Erythroblast (primary cell): ENCODE measurements around the gene KAT6B.

Experiments used
- DNase-seq, 2 experiments: peaks; one replicate each; lab custom pipeline; 2025; lab: John Stamatoyannopoulos, UW
- GATA1 ChIP-seq: IDR thresholded peaks from 2 replicates; pipeline ENCODE4 v1.6.1; 2011; ENCODE audit warnings: low read depth, mild to moderate bottlenecking, control low read depth, low read length, moderate library complexity
- POLR2A ChIP-seq: IDR thresholded peaks from 2 replicates; pipeline ENCODE4 v1.6.1; 2011; ENCODE audit warnings: mild to moderate bottlenecking, low read length

Gene KAT6B

DNA sequence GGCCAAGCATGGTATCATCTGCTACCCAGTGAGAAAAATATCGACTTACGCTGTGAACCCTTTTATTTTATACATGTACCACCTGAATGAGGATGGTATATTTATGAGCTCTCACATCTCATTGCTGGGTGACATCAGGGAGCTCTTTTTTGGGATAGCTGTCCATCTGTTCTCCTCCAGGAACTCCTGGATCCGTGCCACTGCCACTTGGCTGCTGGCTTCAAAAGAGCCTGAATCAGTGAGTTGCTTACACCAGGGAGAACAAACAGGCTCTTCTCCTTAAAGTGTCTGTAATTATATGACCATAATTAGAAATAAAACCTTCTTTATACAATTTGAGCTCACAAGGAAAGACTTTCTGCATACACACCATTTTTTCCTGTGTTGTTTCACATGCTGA is 106.2 kb downstream of the KAT6B start:
- TF ChIP-seq GATA1, result no peak
- no peak for TF ChIP-seq POLR2A
- DNase-seq, result no peak

DNA sequence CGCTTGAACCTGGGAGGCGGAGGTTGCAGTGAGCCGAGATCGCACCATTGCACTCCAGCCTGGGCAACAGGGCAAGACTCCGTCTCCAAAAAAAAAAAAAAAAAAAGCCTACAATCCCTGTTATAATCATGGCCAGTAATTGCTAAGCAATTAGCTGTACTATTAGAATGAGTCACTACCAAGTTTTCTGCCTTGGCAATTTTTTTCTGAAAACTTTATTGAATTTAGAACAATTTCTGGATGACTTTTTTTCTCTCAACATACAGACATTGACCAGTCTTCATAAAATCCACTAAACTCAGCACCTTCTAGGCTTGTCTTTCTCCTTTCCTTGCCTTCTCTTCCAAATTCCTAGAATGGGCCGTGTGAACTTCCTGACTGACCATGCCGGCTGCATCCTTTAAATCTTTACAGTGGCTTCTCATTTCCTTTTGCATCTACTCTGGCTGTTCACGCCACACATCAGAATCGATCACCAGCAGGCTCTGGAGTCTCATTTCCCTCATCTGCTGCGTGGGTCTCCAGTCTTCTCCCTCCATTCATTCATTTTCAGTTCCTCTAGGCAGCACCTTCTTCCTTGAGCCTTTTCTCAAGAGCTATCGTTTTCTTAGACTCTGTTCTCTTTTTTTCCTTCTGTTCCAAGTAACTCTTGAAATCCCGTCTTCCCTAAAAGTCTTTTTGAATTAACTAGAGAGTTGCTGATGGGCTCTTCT is 107.9 kb downstream of the KAT6B start:
- no peak for DNase-seq

DNA sequence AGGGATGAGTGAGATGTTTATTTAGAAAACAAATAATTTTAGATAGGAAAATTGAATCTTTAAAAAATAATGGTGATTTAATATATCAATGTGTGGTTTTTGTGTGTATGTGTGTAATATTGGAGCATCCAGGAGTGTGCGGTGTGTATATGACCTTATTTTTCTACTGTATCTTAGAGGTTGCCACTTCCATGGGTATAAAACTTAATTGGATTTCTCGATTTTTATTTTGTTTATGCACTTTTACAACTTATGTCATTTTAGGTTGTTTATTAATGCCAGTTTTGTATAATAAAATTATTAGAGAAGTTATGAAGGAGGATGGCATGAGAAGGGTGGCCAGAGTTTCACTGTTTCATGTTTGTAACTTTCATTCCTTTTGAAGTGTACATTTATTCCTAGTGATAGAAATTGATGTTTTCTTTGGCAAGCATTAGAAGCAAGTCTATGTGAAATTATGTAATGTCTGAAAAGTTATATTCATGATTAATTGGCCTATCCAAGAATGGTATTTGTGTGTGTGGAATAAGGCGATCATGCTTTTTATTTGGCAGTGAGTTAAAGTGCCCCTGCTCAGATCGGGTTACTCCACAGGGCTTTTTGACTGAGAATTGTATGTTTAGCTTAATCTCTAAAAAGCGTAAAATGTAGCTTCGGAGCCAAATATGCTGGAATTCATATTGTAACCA is 110.3 kb downstream of the KAT6B start:
- DNase-seq, result no peak
- TF ChIP-seq POLR2A (no peak), GATA1 (no peak)

More for the DNA sequence above, 107.9 kb downstream of the KAT6B start:
- TF ChIP-seq GATA1 (no peak), POLR2A (no peak)

DNA sequence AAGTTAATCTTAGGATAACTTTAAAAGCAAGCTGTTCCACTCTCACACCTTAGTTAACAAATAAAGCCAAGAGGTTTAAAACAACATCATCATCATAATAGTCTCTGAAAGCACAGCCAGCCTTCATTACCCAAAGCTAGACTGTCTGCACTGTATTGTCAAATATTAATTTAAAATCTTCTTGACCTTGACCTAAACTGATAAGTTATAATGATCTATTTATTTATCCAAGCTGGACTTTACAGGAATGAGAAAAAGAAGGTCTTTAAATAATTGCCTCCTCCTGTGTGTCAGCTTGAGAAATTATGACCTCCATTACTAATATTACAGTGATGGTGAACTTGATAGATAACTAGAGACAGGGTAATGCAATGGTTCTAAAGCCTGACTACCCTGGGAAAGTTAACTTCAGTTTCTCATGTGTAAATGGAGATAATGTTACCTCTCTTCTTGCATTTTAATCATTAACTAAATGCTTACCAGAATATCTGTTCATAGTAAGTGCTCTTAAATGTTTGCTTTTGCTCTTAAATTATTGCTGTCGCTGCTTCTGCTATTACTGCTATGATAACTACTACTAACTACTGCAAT is 111.0 kb downstream of the KAT6B start:
- no peak for DNase-seq
- TF ChIP-seq POLR2A (no peak), GATA1 (no peak)

DNA sequence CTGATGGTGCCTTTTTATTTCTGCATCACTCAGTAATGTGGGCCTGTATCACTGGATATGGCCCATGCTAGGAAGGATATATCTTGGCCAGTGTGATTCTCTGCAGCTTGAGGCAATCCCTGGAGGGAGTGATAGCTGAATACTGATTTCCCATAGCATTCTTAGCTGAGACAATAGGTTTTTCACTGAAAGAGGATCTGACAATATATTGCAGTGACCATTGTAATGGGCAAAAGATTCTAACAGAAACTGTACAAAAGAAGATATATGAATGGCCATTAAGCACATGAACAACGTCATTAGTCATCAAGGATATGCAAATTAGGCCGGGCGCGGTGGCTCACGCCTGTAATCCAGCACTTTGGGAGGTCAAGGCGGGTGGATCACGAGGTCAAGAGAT is 117.8 kb downstream of the KAT6B start:
- TF ChIP-seq GATA1, result no peak
- TF ChIP-seq POLR2A, result no peak
- DNase-seq, result no peak

DNA sequence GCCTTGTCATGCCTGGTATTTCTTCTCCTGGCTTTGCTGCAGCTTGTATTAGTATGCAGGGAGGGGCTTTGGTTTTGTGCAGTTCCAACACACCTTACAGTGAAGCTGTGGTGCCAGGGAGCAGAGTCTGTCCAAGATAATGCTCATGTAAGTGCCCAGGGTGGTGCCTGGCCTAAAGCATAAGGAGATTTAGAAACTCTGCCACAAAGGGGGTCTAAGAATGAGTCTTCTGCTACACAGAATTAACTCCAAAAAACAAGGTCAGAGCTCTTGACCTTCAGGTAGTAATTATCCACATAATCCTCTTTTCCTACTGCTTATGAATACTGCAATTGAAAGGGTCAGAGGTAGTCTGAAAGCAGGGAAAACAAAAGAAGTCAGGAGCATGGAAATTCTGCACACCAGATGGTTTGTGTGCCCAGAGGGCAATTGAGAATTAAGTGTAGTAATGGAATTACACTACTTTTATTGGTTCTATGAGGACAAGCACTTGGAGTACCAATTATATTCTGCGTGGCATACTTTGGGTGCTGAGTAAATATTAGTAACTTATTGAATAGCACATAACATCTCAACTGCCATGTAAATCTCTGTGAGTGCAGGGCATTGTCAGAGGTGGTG is 121.5 kb downstream of the KAT6B start:
- TF ChIP-seq GATA1 (no peak), POLR2A (no peak)
- no peak for DNase-seq

DNA sequence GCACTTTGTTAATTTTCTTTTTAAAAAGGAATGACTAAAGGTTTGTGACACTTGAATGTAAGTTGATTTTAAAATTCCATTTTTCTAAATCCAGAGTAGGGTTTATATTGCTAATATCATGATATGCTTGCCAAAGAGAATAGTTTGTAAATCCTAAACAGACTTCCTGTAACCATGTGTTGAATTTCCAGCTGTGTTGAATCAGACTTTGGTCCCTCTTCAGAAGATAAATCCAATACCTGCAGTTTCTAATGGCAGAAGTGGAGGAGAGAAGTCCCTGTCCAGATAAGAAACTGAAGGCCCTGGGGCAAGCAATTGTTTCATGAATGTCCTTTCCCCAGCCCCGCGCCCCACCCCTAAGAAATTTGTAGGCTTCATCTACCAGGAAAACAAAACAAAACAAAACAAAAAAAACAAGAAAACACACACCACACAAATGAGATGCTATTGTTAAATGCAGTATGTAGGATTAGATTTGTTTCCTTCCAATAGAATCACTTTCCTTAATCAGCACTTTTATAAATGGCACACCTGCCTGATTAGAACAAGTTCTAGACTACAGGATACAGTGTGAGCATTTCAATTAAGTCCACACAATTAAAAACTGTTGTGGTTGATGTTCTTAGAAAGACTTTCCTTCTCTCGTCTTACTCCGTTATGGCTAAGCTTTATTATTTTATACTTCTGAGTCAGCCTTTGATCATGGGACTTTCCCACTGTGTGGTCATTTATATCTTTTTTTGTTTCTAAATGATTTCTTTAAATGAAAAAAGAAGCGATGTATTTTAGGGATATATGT is 122.8 kb downstream of the KAT6B start:
- TF ChIP-seq GATA1 (no peak), POLR2A (no peak)
- no peak for DNase-seq

DNA sequence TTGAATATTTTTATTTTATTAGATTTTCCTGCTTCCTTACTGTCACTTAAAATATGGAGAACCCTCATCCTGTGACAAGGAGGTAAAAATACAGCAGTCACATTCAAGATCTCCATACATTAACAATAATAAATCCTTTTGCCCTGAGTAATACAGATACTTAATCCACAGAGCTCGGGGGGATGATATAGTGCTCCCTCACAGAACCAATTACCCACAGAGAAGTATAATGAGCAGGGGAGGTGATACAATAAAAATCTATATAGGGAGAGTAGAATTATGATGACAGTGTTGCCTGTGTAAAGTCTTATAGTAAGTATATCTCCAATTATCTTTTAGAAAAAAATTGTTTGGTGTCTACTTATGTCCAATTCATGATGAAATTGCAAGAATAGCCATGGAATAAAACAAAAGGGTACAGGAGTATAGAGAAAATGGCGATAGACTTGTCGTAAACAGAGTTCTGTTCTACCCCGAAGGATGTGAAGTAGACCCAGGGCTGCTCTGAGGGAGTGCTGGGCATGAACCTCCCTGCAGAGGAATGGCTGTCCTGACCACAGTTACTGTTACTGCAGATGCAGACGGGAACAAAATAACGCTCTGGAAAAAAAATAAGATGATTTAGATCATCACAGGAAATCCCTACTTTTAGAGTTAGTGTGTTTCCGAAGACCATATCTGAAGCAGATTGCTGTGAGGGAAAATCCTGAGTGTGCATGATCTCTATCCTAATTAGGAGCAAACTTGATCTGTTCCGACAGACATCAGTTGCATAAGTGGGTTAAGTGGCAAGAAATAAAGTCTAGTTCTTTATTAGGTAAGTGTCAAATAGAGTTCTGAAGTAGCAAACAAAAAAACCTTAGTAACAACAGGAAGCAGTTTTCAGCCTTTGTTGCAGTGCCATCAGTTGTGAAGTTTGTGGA is 123.7 kb downstream of the KAT6B start:
- no peak for TF ChIP-seq POLR2A
- no peak for TF ChIP-seq GATA1
- DNase-seq, result no peak

DNA sequence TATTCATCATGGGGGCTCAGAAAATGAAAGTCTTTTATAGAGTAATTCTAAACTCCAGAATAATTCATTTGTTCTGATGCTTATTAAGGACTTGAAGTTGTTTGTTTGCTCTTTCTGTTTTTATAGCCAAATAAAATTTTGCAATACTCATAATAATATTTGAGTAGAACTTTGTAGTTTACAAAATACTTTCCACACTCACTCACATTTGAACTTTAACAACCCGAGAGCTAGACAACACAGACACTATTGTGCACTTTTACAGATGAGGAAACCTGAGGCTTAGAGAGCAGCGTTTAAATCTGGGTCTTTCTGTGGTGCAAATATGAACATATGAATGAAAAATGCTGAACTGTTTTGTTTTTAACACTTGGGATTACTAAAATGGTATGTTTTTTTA is 126.8 kb downstream of the KAT6B start:
- TF ChIP-seq GATA1 (no peak), POLR2A (no peak)
- DNase-seq, result no peak

DNA sequence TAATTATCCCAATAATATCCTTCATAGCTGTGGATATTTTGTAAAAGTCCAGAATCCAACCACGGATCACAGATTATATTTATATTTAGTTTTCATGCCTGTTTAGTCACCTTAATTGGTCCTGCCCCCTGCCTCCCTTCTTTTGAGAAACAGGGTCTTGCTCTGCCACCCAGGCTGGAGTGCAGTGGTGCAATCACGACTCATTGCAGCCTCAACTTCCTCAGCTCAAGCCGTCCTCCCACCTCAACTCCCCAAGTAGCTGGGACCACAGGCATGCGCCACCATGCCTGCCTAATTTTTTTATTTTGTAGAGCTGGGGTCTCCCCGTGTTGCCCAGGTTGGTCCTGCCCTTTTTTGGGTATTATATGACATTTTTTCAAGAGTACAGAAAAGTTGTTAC is 129.4 kb downstream of the KAT6B start:
- TF ChIP-seq POLR2A (no peak), GATA1 (no peak)
- DNase-seq, result no peak

DNA sequence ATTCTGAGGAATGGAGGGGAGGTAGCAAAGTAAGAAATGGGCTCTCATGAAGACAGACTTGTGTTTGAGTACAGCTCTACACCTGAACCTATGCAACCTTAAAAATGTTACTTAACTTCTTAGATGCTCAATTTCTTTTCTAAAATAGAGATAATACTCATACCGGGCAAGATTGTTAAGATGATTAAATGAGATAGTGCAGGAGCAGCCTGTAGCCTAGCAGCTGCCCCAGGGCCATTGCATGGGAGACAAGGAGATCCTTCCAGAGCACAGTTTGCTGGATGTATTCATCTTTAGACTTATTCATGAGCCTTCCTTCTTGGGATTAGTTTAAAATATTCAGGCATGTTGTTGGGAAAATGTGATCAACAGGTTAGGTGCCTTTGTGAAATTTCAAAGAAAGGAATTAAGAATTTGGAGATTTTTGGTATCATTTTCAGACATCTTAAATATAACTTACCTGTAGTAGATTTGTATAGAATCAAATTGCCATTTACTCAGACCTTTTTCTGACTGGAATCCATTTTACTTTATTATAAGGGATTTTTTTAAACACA is 130.2 kb downstream of the KAT6B start:
- DNase-seq, result no peak
- no peak for TF ChIP-seq GATA1
- TF ChIP-seq POLR2A, result no peak
